Endothelial cell of umbilical vein (primary cell): ENCODE results near the gene PLXNA4. TPM values are rescaled to one million over a fixed set of nuclear protein-coding genes. Genes with fewer than 3 reads are reported as not detected.

Experiments
- BruUV-seq: library from RNA; stranded (reverse); fragments of 400-500 nt; replicated peaks from 2 replicates; lab custom pipeline; 2021; lab: Mats Ljungman, UMichigan
- CTCF ChIA-PET: fragments of 300-600, 350-600 bp; sonication (Branson Sonifier 250); formaldehyde crosslinking; loops from one replicate; lab custom pipeline; 2021; ENCODE audit warnings: antibody characterized with exemption, inconsistent platforms; lab: Charles Lee
- POLR2A ChIA-PET: fragments of 300-600, 350-600 bp; sonication (Branson Sonifier 250); formaldehyde crosslinking; loops from one replicate; lab custom pipeline; 2021; ENCODE audit warnings: antibody characterized with exemption, inconsistent platforms; lab: Charles Lee
- DNase-seq: peaks from one replicate; pipeline ENCODE4 v3.0.0-alpha.2; 2011; ENCODE audit warnings: low read depth, low spot score
- FAIRE-seq: peaks from 2 replicates; lab custom pipeline; 2011; peaks lifted over from hg19 to GRCh38; lab: Jason Lieb, UNC
- H2AFZ ChIP-seq: 2 replicates; pipeline ENCODE4 v1.6.0; 2012; ENCODE audit warnings: low read depth, low read length, control low read depth, inconsistent platforms
- H3K27ac ChIP-seq: 2 replicates; pipeline ENCODE4 v1.5.1; 2011; ENCODE audit warnings: low read depth, mild to moderate bottlenecking, control low read depth, low read length, moderate library complexity; ENCODE audit not compliant: insufficient read depth
- H3K27me3 ChIP-seq, 2 experiments: 2 replicates each; pipeline versions ENCODE4 v1.6.0 to v1.6.1; 2011; ENCODE audit warnings: low read length in 2 of 2, mixed read lengths in 1 of 2; ENCODE audit not compliant: control insufficient read depth in 2 of 2, insufficient read depth in 2 of 2
- H3K36me3 ChIP-seq, 2 experiments: 2 replicates in 1 of 2; 3 replicates in 1 of 2; pipeline ENCODE4 v1.5.1; 2011; ENCODE audit warnings: low read length in 2 of 2, mild to moderate bottlenecking in 1 of 2, moderate library complexity in 1 of 2; ENCODE audit not compliant: control insufficient read depth in 2 of 2, insufficient read depth in 2 of 2; ENCODE audit errors: extremely low read depth in 1 of 2
- H3K4me1 ChIP-seq: 3 replicates; pipeline ENCODE4 v1.5.1; 2011; ENCODE audit warnings: mild to moderate bottlenecking, low read length; ENCODE audit not compliant: control insufficient read depth, insufficient read depth; ENCODE audit errors: extremely low read depth
- H3K4me2 ChIP-seq: 2 replicates; pipeline ENCODE4 v1.6.1; 2011; ENCODE audit warnings: low read length, control low read depth, mixed read lengths; ENCODE audit not compliant: insufficient read depth
- H3K4me3 ChIP-seq, 3 experiments: fragments of 200-600 bp in 1 of 3; sonication (generic), shearing (Covaris generic) in 1 of 3; replicated peaks in 1 of 3; 2 replicates each; pipeline ENCODE4 v1.5.1; 2011 to 2016; ENCODE audit warnings: control low read depth in 3 of 3, low read length in 3 of 3, mild to moderate bottlenecking in 2 of 3, inconsistent platforms in 1 of 3, low read depth in 1 of 3, moderate library complexity in 1 of 3; ENCODE audit not compliant: insufficient read depth in 1 of 3
- H3K79me2 ChIP-seq: 2 replicates; pipeline ENCODE4 v1.6.0; 2012; ENCODE audit warnings: low read length, inconsistent platforms; ENCODE audit not compliant: control insufficient read depth, insufficient read depth
- H3K9ac ChIP-seq: replicated peaks from 2 replicates; pipeline ENCODE3; 2011; ENCODE audit warnings: low read length, control low read depth; ENCODE audit not compliant: insufficient read depth; ENCODE audit errors: extremely low read depth
- H3K9me1 ChIP-seq: replicated peaks from 3 replicates; pipeline ENCODE4 v1.6.0; 2011; ENCODE audit warnings: mild to moderate bottlenecking, low read length; ENCODE audit not compliant: control insufficient read depth, insufficient read depth; ENCODE audit errors: extremely low read depth
- H3K9me3 ChIP-seq: replicated peaks from 2 replicates; pipeline ENCODE4 v1.5.1; 2012; ENCODE audit warnings: low read length, inconsistent platforms; ENCODE audit not compliant: control insufficient read depth, insufficient read depth
- H4K20me1 ChIP-seq: replicated peaks from 2 replicates; pipeline ENCODE3; 2011; ENCODE audit warnings: mild to moderate bottlenecking, low read length; ENCODE audit not compliant: control insufficient read depth, insufficient read depth; ENCODE audit errors: extremely low read depth
- CTCF ChIP-seq, 2 donors: IDR thresholded peaks; 1 replicate in 1 of 2; 2 replicates in 1 of 2; pipeline ENCODE4 v1.5.1; 2011; ENCODE audit warnings: low read length in 2 of 2, mild to moderate bottlenecking in 2 of 2, moderate library complexity in 2 of 2, control low read depth in 1 of 2, inconsistent platforms in 1 of 2, low read depth in 1 of 2; ENCODE audit not compliant: insufficient read depth in 1 of 2; ENCODE audit errors: extremely low read depth in 1 of 2
- EZH2 ChIP-seq: IDR thresholded peaks from 2 replicates; pipeline ENCODE4 v1.6.1; 2012; ENCODE audit warnings: borderline replicate concordance, low read depth, mild to moderate bottlenecking, moderate library complexity, low read length, inconsistent platforms; ENCODE audit not compliant: severe bottlenecking
- FOS ChIP-seq: IDR thresholded peaks from 2 replicates; pipeline ENCODE4 v1.6.1; 2011; ENCODE audit warnings: mild to moderate bottlenecking, low read length, moderate library complexity, borderline replicate concordance; ENCODE audit not compliant: insufficient read depth
- GATA2 ChIP-seq: IDR thresholded peaks from 2 replicates; pipeline ENCODE4 v1.7.0; 2011; ENCODE audit warnings: low read depth, mild to moderate bottlenecking, moderate library complexity, mixed read lengths, low read length; ENCODE audit not compliant: insufficient read length, insufficient read depth
- JUN ChIP-seq: IDR thresholded peaks from 2 replicates; pipeline ENCODE4 v1.6.1; 2011; ENCODE audit warnings: borderline replicate concordance, low read depth; ENCODE audit not compliant: insufficient read length, insufficient read depth
- MAX ChIP-seq: IDR thresholded peaks from 2 replicates; pipeline ENCODE4 v1.6.1; 2011; ENCODE audit not compliant: insufficient read depth, insufficient read length
- MYC ChIP-seq: IDR thresholded peaks from one replicate; pipeline ENCODE4 v1.6.1; 2011; ENCODE audit warnings: mild to moderate bottlenecking, low read depth, low read length
- POLR2A ChIP-seq: IDR thresholded peaks from 2 replicates; pipeline ENCODE4 v1.6.1; 2012; ENCODE audit warnings: low read depth, mild to moderate bottlenecking, control low read depth, low read length
- POLR2AphosphoS5 ChIP-seq: IDR thresholded peaks from 2 replicates; pipeline ENCODE4 v1.6.1; 2012; ENCODE audit warnings: low read depth, mild to moderate bottlenecking, control low read depth, low read length, moderate library complexity; ENCODE audit not compliant: insufficient read depth
- dilution Hi-C: fragments of 300-500 bp; cut with MboI; formaldehyde crosslinking; loops from one replicate; pipeline ENCODE4 v1.15.0; 2019; ENCODE audit warnings: low sequenced_read_pairs; ENCODE audit not compliant: extremely low pct_ligation_motif_present
- intact Hi-C: fragments of 100-400 bp; cut with micrococcal nuclease; formaldehyde crosslinking; loops from one replicate; pipeline ENCODE4 v1.10.0; 2022
- polyA plus RNA-seq, 4 experiments: library from polyadenylated mRNA; depleted of rRNA in 3 of 4; stranded (reverse) in 3 of 4; unstranded in 1 of 4; fragments of >200 nt; gene quantifications; 2 replicates each; pipeline versions ENCODE4 v1.2.1 to v1.2.3, GENCODE V29; 2011 to 2012; ENCODE audit warnings: missing spikeins in 1 of 4
- total RNA-seq: library from RNA; stranded (reverse); gene quantifications from 2 replicates; pipeline ENCODE4 v1.2.3, GENCODE V29; 2021

The PLXNA4 gene
- total and polyA plus RNA-seq, 2 donors (not counting 3 experiments of a cell fraction or from before 2014, with no cell fraction given), result 12.1 to 20.4 TPM

DNA sequence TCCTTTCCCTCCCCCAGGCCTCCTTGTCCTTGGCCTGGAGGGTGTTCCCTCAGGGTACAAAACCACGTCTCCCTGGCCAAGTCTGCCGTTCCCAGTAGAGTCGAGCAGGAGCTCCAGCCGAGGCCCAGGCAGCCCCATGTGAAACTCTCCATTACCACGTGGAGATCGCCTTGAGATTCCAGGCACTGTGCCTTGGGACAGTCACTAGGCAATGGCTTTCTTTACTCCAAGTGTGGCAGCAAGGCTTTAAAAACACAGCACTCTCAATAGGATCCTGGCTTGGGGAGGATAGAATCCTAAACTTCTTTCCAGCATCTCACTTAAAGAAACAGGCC, 57.5 kb downstream of the PLXNA4 start:
- H3K27me3 ChIP-seq, result no peaks in the 10 kb centered on the region
- H3K9me3 ChIP-seq, result no peaks in the 10 kb centered on the region
- no peaks in the 10 kb centered on the region for H3K4me1 ChIP-seq
- no peak for DNase-seq
- no TSS peak for BruUV-seq
- H3K27ac ChIP-seq, result no peak overlapping the region
- TF ChIP-seq MAX (no peak), GATA2 (no peak), CTCF (IDR thresholded peaks at IDR 0.05; ENCODE audit: extremely low read depth in 1 of 2, insufficient read depth in 1 of 2, low read depth in 1 of 2, low read length in 2 of 2) (no peak), POLR2AphosphoS5 (no peak), FOS (no peak), JUN (no peak), POLR2A (no peak), EZH2 (no peak), MYC (no peak)
- no peak overlapping the region for H3K4me2 ChIP-seq
- intact Hi-C loops, result loop anchor here (1.0 kb wide), 1 partner anchor 17 kb away; no protein-coding TSS in a partner anchor
- H3K36me3 ChIP-seq, result no peaks in the 10 kb centered on the region
- H3K9ac ChIP-seq, result no peak overlapping the region
- H2AFZ ChIP-seq, result no peak overlapping the region
- H3K79me2 ChIP-seq, result no peaks in the 10 kb centered on the region
- ChIA-PET CTCF (interaction anchor here (2.0 kb wide), 1 partner anchor 200 kb away, joined by 7 read pairs; no protein-coding TSS in a partner anchor), POLR2A (no interaction called here)
- H3K4me3 ChIP-seq, result no peak overlapping the region
- no peak for FAIRE-seq
- no peaks in the 10 kb centered on the region for H3K9me1 ChIP-seq
- dilution Hi-C loops, result no loop called here
- no peaks in the 10 kb centered on the region for H4K20me1 ChIP-seq
